Measurements from ENCODE around the gene XAGE1B.
"Not testable (repeated sequence)": the region's sequence is repeated elsewhere in the genome, so short reads cannot be mapped to it uniquely, and the experiment has no call there.

XAGE1B gene, protein sequence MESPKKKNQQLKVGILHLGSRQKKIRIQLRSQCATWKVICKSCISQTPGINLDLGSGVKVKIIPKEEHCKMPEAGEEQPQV

GRCh38 chrX:52516987-52517325, at the start of gene XAGE1B:
XAGE1B (minus strand) TSS chrX:52517063; CDS start chrX:52515527, 1,536 bp downstream.
- FAIRE-seq; DNase-seq (ENCODE audit: extremely low spot score, insufficient read length, low read depth): not testable (repeated sequence)

GRCh38 chrX:52563105-52563504, 46.2 kb upstream of the XAGE1B start:
- FAIRE-seq, result no peak

DNA sequence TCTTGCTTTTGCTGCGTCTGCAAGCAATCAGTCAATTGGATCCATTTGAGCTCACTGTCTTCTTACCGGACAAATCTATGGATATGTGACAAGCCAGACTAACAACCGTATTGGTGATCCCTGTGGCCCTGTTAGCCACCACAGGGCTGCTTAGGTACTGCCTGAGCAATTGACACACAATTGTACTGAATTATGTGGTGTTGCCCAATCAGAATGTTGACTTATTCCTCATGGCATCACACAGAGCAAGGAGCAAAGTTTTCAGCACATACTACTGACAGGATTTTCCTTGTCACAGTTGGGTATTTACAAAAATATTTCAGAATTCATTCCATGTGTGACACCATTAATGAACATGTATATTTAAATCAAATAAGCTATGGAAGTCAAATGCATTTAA, 41.3 kb upstream of the XAGE1B start:
- no peak for DNase-seq (ENCODE audit: extremely low spot score, insufficient read length, low read depth)
- no peak for FAIRE-seq

More at GRCh38 chrX:52563105-52563504, 46.2 kb upstream of the XAGE1B start:
- no peak for DNase-seq (ENCODE audit: extremely low spot score, insufficient read length, low read depth)

- FAIRE-seq (no peak), DNase-seq (ENCODE audit: extremely low spot score, insufficient read length, low read depth) (no peak)
Measured at GRCh38 chrX:52556741-52557140, 39.9 kb upstream of the XAGE1B start.

GRCh38 chrX:52553995-52554642, 37.3 kb upstream of the XAGE1B start:
- DNase-seq (ENCODE audit: extremely low spot score, insufficient read length, low read depth), result no peak
- FAIRE-seq, result no peak

- not testable (repeated sequence) for FAIRE-seq; DNase-seq (ENCODE audit: extremely low spot score, insufficient read length, low read depth)
Measured at GRCh38 chrX:52548769-52549168, 31.9 kb upstream of the XAGE1B start.

- FAIRE-seq (no peak), DNase-seq (ENCODE audit: extremely low spot score, insufficient read length, low read depth) (no peak)
Measured at GRCh38 chrX:52544147-52544840, 27.4 kb upstream of the XAGE1B start.

DNA sequence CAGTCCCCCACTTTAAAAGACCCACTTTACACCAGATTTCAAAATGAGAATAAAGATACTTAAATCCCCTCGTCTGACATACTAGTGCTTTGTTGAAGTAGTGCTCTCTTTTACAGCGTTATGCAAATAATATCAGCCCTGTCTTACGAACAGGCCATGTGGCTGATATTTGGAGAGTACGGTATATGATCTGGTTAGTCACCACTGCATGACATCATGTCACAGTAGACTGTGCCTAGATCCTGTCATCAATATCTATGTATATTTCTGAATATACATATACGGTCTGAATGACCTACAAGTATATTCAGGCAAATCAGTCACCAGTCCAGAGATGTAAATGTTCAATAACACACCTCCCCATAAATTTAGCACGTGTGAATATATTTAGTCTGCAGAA, 25.4 kb upstream of the XAGE1B start:
- DNase-seq (ENCODE audit: extremely low spot score, insufficient read length, low read depth) (no peak), FAIRE-seq (no peak)

DNA sequence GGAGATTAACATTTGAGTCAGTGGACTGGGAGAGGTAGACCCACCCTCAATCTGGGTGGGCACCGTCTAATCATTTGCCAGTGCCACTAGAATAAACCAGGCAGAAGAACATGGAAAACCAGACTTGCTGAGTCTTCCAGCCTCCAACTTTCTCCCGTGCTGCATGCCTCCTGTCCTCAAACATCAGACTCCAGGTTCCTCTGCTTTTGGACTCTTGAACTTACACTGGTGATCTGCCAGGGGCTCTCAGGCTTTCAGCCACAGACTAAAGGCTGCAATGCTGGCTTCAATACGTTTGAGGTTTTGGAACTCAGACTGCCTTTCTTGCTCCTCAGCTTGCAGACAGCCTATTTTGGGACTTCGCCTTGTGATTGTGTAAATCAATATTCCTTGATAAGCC, 24.2 kb upstream of the XAGE1B start:
- not testable (repeated sequence) for DNase-seq (ENCODE audit: extremely low spot score, insufficient read length, low read depth); FAIRE-seq

- not testable (repeated sequence) for DNase-seq (ENCODE audit: extremely low spot score, insufficient read length, low read depth); FAIRE-seq
Measured at GRCh38 chrX:52516110-52516986, 515 bp downstream of the XAGE1B start.

GRCh38 chrX:52511126-52511525, 5.7 kb downstream of the XAGE1B start:
- not testable (repeated sequence) for FAIRE-seq; DNase-seq (ENCODE audit: extremely low spot score, insufficient read length, low read depth)

GRCh38 chrX:52509916-52510315, 6.9 kb downstream of the XAGE1B start:
- DNase-seq (ENCODE audit: extremely low spot score, insufficient read length, low read depth), result no peak
- no peak for FAIRE-seq

DNA sequence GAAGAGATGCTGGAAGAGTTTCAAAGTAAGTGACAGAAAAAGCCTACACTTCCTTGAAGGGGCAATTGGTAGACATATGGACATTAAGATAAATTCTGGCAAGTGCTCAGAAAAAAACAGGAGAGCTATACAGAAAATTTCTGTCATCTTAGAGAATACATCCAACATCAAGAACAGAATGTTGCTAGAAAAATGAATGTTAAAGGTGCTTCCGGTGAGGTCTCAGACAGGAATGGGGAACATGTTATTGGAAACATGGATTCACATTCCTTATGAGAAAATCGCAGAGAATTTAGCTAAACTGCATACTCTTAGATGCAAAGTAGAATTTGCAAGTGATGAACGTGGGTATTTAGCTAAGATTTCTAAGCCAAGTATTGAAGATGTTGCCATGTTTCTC, 9.5 kb downstream of the XAGE1B start:
- FAIRE-seq, result peak; percentile 24
- DNase-seq (ENCODE audit: extremely low spot score, insufficient read length, low read depth), result no peak

- no peak for DNase-seq (ENCODE audit: extremely low spot score, insufficient read length, low read depth)
- no peak for FAIRE-seq
Measured at GRCh38 chrX:52504551-52504950, 12.3 kb downstream of the XAGE1B start.

GRCh38 chrX:52501362-52501761, 15.5 kb downstream of the XAGE1B start:
- not testable (repeated sequence) for FAIRE-seq; DNase-seq (ENCODE audit: extremely low spot score, insufficient read length, low read depth)

DNA sequence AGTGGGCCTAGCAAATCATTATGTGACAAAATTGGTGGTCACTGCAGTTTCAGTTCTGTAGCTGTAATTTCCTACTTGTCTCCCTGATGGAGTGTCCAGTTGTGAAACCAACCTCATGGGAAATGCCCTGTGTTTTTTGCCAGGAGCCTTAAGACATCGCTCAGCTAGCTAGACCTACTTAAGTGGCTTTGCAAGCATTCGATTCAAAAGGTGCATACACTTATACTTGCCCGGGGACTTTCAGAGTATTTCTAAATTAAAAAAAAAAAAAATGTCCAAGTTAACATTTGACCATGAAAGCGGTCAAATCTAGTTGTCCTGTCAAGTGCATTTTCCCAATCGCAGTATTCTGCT, 20.5 kb downstream of the XAGE1B start:
- FAIRE-seq; DNase-seq (ENCODE audit: extremely low spot score, insufficient read length, low read depth): not testable (repeated sequence)

GRCh38 chrX:52495545-52496418, 21.1 kb downstream of the XAGE1B start, which contains the start of gene XAGE1A:
XAGE1A (plus strand) TSS chrX:52495808; CDS start chrX:52497362, 1,554 bp downstream.
- not testable (repeated sequence) for FAIRE-seq; DNase-seq (ENCODE audit: extremely low spot score, insufficient read length, low read depth)

GRCh38 chrX:52471301-52471700, 45.6 kb downstream of the XAGE1B start:
- not testable (repeated sequence) for FAIRE-seq; DNase-seq (ENCODE audit: extremely low spot score, insufficient read length, low read depth)
